GM12892 (cell line): ENCODE data around the gene ALOXE3.

ENCODE experiments used
- POLR2A ChIP-seq: IDR thresholded peaks from 2 replicates; pipeline ENCODE4 v1.6.1; 2011; ENCODE audit warnings: low read depth, low read length, control low read depth
- POLR2AphosphoS5 ChIP-seq: IDR thresholded peaks from 2 replicates; pipeline ENCODE4 v1.6.1; 2011; ENCODE audit warnings: low read depth, low read length, control low read depth
- TAF1 ChIP-seq: IDR thresholded peaks from 2 replicates; pipeline ENCODE4 v1.6.1; 2011; ENCODE audit warnings: low read depth, mild to moderate bottlenecking, control low read depth, low read length, borderline replicate concordance

DNA sequence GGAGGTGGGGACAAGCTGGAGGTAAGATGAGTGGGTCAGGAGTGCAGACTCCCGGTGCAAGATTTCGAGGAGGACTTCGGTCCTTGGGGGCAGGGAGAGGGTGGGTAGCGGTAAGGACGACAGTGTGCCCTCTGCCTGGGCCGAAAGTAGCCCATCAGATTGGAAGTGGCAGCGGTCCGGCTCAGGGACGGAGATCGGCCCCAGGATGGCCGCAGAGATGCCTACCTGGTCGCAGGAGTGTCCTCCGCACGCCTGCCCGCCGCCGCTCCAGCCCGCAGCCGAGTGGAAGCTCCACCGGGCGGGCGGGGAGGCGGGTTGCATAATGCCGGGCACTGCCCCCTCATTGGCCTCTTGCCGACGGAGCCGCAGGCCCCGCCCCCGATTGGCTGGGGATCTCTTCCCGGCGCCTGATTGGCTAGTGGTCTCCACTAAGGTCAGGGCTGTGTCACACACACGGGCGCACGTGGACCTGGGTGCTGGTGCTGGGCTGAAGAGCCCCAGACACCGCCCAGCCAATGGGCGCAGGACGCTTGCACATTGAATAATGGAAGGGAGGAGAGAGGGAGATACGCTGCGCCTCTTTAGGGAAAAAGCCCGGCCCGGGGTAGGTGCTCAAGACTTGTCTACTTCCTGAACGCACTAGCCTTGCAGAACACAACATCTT, 33.9 kb upstream of the ALOXE3 start, which contains the start of gene PER1:
- TF ChIP-seq TAF1 (peak; percentile 75), POLR2A (peak; percentile 88), POLR2AphosphoS5 (peak; percentile 89)
